Measurements from ENCODE around the gene CREB5. TPM values are rescaled to one million over a fixed set of nuclear protein-coding genes. Genes with fewer than 3 reads are reported as not detected.
"Not testable (repeated sequence)": the region's sequence is repeated elsewhere in the genome, so short reads cannot be mapped to it uniquely, and the experiment has no call there.

The CREB5 gene
- total RNA-seq, 1 donor from 2014 or later = not detected

- intact Hi-C loops (cut with micrococcal nuclease) = no loop called here
Measured at GRCh38 chr7:28575241-28575643, 162.9 kb downstream of the CREB5 start.

GRCh38 chr7:28576656-28577055, 164.3 kb downstream of the CREB5 start:
- intact Hi-C loops (cut with micrococcal nuclease) = no loop called here

GRCh38 chr7:28579571-28579970, 167.3 kb downstream of the CREB5 start:
- intact Hi-C loops (cut with micrococcal nuclease) = no loop called here

- intact Hi-C loops (cut with micrococcal nuclease) = no loop called here
Measured at GRCh38 chr7:28580665-28581064, 168.3 kb downstream of the CREB5 start.

- intact Hi-C loops (cut with micrococcal nuclease) = no loop called here
Measured at GRCh38 chr7:28581351-28581750, 169.0 kb downstream of the CREB5 start.

- intact Hi-C loops (cut with micrococcal nuclease) = no loop called here
Measured at GRCh38 chr7:28582226-28582625, 169.9 kb downstream of the CREB5 start.

GRCh38 chr7:28584235-28584634, 171.9 kb downstream of the CREB5 start:
- intact Hi-C loops (cut with micrococcal nuclease) = no loop called here

GRCh38 chr7:28586736-28587135, 174.4 kb downstream of the CREB5 start:
- intact Hi-C loops (cut with micrococcal nuclease) = no loop called here

- intact Hi-C loops (cut with micrococcal nuclease) = no loop called here
Measured at GRCh38 chr7:28587211-28587610, 174.9 kb downstream of the CREB5 start.

GRCh38 chr7:28588602-28589001, 176.3 kb downstream of the CREB5 start:
- intact Hi-C loops (cut with micrococcal nuclease) = no loop called here

- intact Hi-C loops (cut with micrococcal nuclease) = no loop called here
Measured at GRCh38 chr7:28591041-28591674, 178.8 kb downstream of the CREB5 start.

GRCh38 chr7:28591725-28592349, 179.5 kb downstream of the CREB5 start:
- intact Hi-C loops (cut with micrococcal nuclease) = no loop called here

- intact Hi-C loops (cut with micrococcal nuclease) = no loop called here
Measured at GRCh38 chr7:28592861-28593260, 180.5 kb downstream of the CREB5 start.

GRCh38 chr7:28595076-28595475, 182.8 kb downstream of the CREB5 start:
- intact Hi-C loops (cut with micrococcal nuclease) = no loop called here

- intact Hi-C loops (cut with micrococcal nuclease) = no loop called here
Measured at GRCh38 chr7:28595801-28596200, 183.5 kb downstream of the CREB5 start.

- intact Hi-C loops (cut with micrococcal nuclease) = no loop called here
Measured at GRCh38 chr7:28596245-28596935, 184.1 kb downstream of the CREB5 start.

GRCh38 chr7:28597284-28597683, 185.0 kb downstream of the CREB5 start:
- intact Hi-C loops (cut with micrococcal nuclease) = no loop called here

- intact Hi-C loops (cut with micrococcal nuclease) = not testable (repeated sequence)
Measured at GRCh38 chr7:28598037-28598436, 185.7 kb downstream of the CREB5 start.

- intact Hi-C loops (cut with micrococcal nuclease) = no loop called here
Measured at GRCh38 chr7:28598586-28598985, 186.3 kb downstream of the CREB5 start.

- intact Hi-C loops (cut with micrococcal nuclease) = no loop called here
Measured at GRCh38 chr7:28599411-28599810, 187.1 kb downstream of the CREB5 start.

GRCh38 chr7:28602282-28602681, 190.0 kb downstream of the CREB5 start:
- intact Hi-C loops (cut with micrococcal nuclease) = no loop called here

- intact Hi-C loops (cut with micrococcal nuclease) = no loop called here
Measured at GRCh38 chr7:28605427-28606085, 193.2 kb downstream of the CREB5 start.
